ENCODE measurements around the gene PIP5K1C. TPM values are rescaled to one million over a fixed set of nuclear protein-coding genes. Genes with fewer than 3 reads are reported as not detected.

The PIP5K1C gene
- total and polyA plus RNA-seq, 10 donors, result 6.2 to 41.9 (median 33.9) TPM

GRCh38 chr19:3608079-3608641, 92.1 kb downstream of the PIP5K1C start:
- Histone ChIP-seq H3K36me3 (peaks cover 0 to 32% (median 25%) of the 10 kb centered on the region in 6 donors), H3K4me3 (peak overlapping the region in 1 of 8 donors; percentile 77), H3K27ac (peak overlapping the region; percentile 63 to 91 (median 84)), H3K9me3 (no peaks in the 10 kb centered on the region), H3K27me3 (replicated peaks in 1 of 7) (peaks cover 0 to 43% (median 13%) of the 10 kb centered on the region in 7 donors), H3K4me1 (peaks cover 37 to 96% (median 80%) of the 10 kb centered on the region in 6 donors)
- intact Hi-C loops (cut with DNase I; ENCODE audit: low total_unique reads), result no loop called here
- TF ChIP-seq POLR2AphosphoS5 (IDR thresholded peaks at IDR 0.05) (peak in 1 of 3 donors; percentile 4), POLR2A (IDR thresholded peaks at IDR 0.05) (no peak)
- no peak for DNase-seq
- 8 to 19% (median 9%) methylated on average over 3 of the region's 3 CpGs for WGBS, 5 donors

- peaks cover 0 to 43% (median 13%) of the 10 kb centered on the region in 7 donors for H3K27me3 ChIP-seq (replicated peaks in 1 of 7)
- H3K36me3 ChIP-seq, result peaks cover 0 to 25% (median 19%) of the 10 kb centered on the region in 6 donors
- H3K9me3 ChIP-seq, result no peaks in the 10 kb centered on the region
- peaks cover 38 to 99% (median 80%) of the 10 kb centered on the region in 6 donors for H3K4me1 ChIP-seq
- TF ChIP-seq POLR2A (IDR thresholded peaks at IDR 0.05) (no peak), POLR2AphosphoS5 (IDR thresholded peaks at IDR 0.05) (peak; percentile 34 to 67 (median 65)), CTCF (IDR thresholded peaks at IDR 0.05 in 8 of 11, conservative IDR thresholded peaks at IDR 0.05 in 3 of 11) (no peak)
- intact Hi-C loops (cut with DNase I; ENCODE audit: low total_unique reads), result no loop called here
- WGBS, 5 donors, result 16 to 33% (median 22%) methylated on average over 22 of the region's 22 CpGs
- peak overlapping the region; percentile 72 to 91 (median 84) for H3K27ac ChIP-seq
- H3K4me3 ChIP-seq, result peak overlapping the region; percentile 50 to 77 (median 60)
- DNase-seq, result peak; percentile 80
Observed at GRCh38 chr19:3607303-3608078, 92.8 kb downstream of the PIP5K1C start.

GRCh38 chr19:3606690-3607289, 93.5 kb downstream of the PIP5K1C start, which contains the start of gene TBXA2R:
TBXA2R (minus strand) TSS chr19:3606875; CDS start chr19:3600634, 6,241 bp downstream.
- Histone ChIP-seq H3K9me3 (no peaks in the 10 kb centered on the region), H3K27ac (peak within 1 kb of the TSS; percentile 72 to 91 (median 84)), H3K36me3 (peaks cover 0 to 18% (median 12%) of the 10 kb centered on the region in 6 donors), H3K4me3 (peak within 1 kb of the TSS; percentile 50 to 77 (median 60)), H3K27me3 (replicated peaks in 1 of 7) (peaks cover 0 to 43% (median 13%) of the 10 kb centered on the region in 7 donors), H3K4me1 (peaks cover 38 to 97% (median 78%) of the 10 kb centered on the region in 6 donors)
- TF ChIP-seq CTCF (IDR thresholded peaks at IDR 0.05 in 8 of 11, conservative IDR thresholded peaks at IDR 0.05 in 3 of 11) (no peak), POLR2AphosphoS5 (IDR thresholded peaks at IDR 0.05) (peak in 2 of 3 donors; percentile 63 to 74)
- WGBS, 5 donors, result 2 to 6% (median 4%) methylated on average over 13 to 46 of the region's 46 CpGs
- intact Hi-C loops (cut with DNase I; ENCODE audit: low total_unique reads), result no loop called here
- peak; percentile 91 for DNase-seq

GRCh38 chr19:3606174-3606689, 94.0 kb downstream of the PIP5K1C start:
- peaks cover 0 to 13% (median 6%) of the 10 kb centered on the region in 6 donors for H3K36me3 ChIP-seq
- DNase-seq, result peak; percentile 85
- no peaks in the 10 kb centered on the region for H3K9me3 ChIP-seq
- peak overlapping the region; percentile 50 to 77 (median 60) for H3K4me3 ChIP-seq
- WGBS, 5 donors, result 1 to 5% (median 2%) methylated on average over 25 to 35 of the region's 35 CpGs
- peaks cover 0 to 43% (median 13%) of the 10 kb centered on the region in 7 donors for H3K27me3 ChIP-seq (replicated peaks in 1 of 7)
- intact Hi-C loops (cut with DNase I; ENCODE audit: low total_unique reads), result no loop called here
- H3K4me1 ChIP-seq, result peaks cover 38 to 91% (median 76%) of the 10 kb centered on the region in 6 donors
- H3K27ac ChIP-seq, result peak overlapping the region; percentile 72 to 91 (median 84)
- TF ChIP-seq POLR2AphosphoS5 (IDR thresholded peaks at IDR 0.05), result peak in 2 of 3 donors; percentile 11 to 64
- TF ChIP-seq POLR2A (IDR thresholded peaks at IDR 0.05), result no peak
- no peak for TF ChIP-seq CTCF (IDR thresholded peaks at IDR 0.05 in 8 of 11, conservative IDR thresholded peaks at IDR 0.05 in 3 of 11)
